HepG2 (cell line): Measurements from ENCODE around the gene FAM20C. TPM values are rescaled to one million over a fixed set of nuclear protein-coding genes. Genes with fewer than 3 reads are reported as not detected.

Source experiments
- ATAC-seq: fragments of 200-7000 bp; cut with Tn5 transposase; 3 replicates; pipeline ENCODE4 v1.9.1; 2020; ENCODE audit warnings: mild to moderate bottlenecking, moderate library complexity
- BruUV-seq: library from RNA; stranded (reverse); fragments of 400-500 nt; replicated peaks from 2 replicates; lab custom pipeline; 2021; lab: Mats Ljungman, UMichigan
- CTCF ChIA-PET: fragments of 300-600 bp; formaldehyde crosslinking; extraction: SDS; loops from one replicate; lab custom pipeline; 2021; ENCODE audit warnings: low total read pairs, inconsistent platforms, low intra/inter-chr PET ratio; lab: Yijun Ruan, JAX
- POLR2A ChIA-PET: fragments of 350-600 bp; sonication (Branson Sonifier 250); formaldehyde crosslinking; loops from one replicate; lab custom pipeline; 2020; ENCODE audit warnings: antibody characterized with exemption, inconsistent platforms; lab: Yijun Ruan, JAX
- DNase-seq: peaks from one replicate; pipeline ENCODE4 v3.0.0-alpha.2; 2015; ENCODE audit warnings: low spot score
- FAIRE-seq: peaks from 3 replicates; lab custom pipeline; 2011; peaks lifted over from hg19 to GRCh38; lab: Jason Lieb, UNC
- H2AFZ ChIP-seq: one replicate; pipeline ENCODE4 v1.6.1; 2011; ENCODE audit warnings: low read length, inconsistent platforms
- H3K27ac ChIP-seq: fragments of 300-600 bp; 3 replicates; pipeline ENCODE4 v1.8.0; 2011; ENCODE audit warnings: mixed run types, mild to moderate bottlenecking, mixed read lengths, low read length, inconsistent platforms; ENCODE audit not compliant: insufficient read depth; ENCODE audit errors: extremely low read length
- H3K27me3 ChIP-seq, 2 experiments: fragments of 200-600 bp in 1 of 2; 2 replicates in 1 of 2; 3 replicates in 1 of 2; pipeline versions ENCODE4 v1.6.0 to v1.8.0; 2011; ENCODE audit warnings: low read length in 2 of 2, mild to moderate bottlenecking in 2 of 2, moderate library complexity in 2 of 2, inconsistent platforms in 1 of 2; ENCODE audit not compliant: insufficient read depth in 2 of 2, control insufficient read depth in 1 of 2
- H3K36me3 ChIP-seq, 2 experiments: fragments of 200-600 bp in 1 of 2; replicated peaks in 1 of 2; 2 replicates in 1 of 2; 3 replicates in 1 of 2; pipeline versions ENCODE4 v1.5.1 to v1.8.0; 2011; ENCODE audit warnings: low read length in 2 of 2, inconsistent platforms in 1 of 2; ENCODE audit not compliant: insufficient read depth in 2 of 2, control insufficient read depth in 1 of 2
- H3K4me1 ChIP-seq: 2 replicates; pipeline ENCODE4 v1.5.1; 2012; ENCODE audit warnings: low read length, inconsistent platforms; ENCODE audit not compliant: insufficient read depth
- H3K4me2 ChIP-seq: 2 replicates; pipeline ENCODE4 v1.6.0; 2011; ENCODE audit warnings: low read depth, low read length, inconsistent platforms
- H3K4me3 ChIP-seq, 3 experiments: fragments of 200-600 bp in 1 of 3; sonication (generic), shearing (Covaris generic) in 1 of 3; replicated peaks in 1 of 3; 2 replicates each; pipeline ENCODE4 v1.5.1; 2011 to 2016; ENCODE audit warnings: low read length in 3 of 3, inconsistent platforms in 2 of 3, low read depth in 2 of 3, mild to moderate bottlenecking in 2 of 3, control low read depth in 1 of 3, mixed read lengths in 1 of 3; ENCODE audit not compliant: insufficient read depth in 1 of 3
- H3K79me2 ChIP-seq: one replicate; pipeline ENCODE4 v1.6.1; 2011; ENCODE audit warnings: low read length, inconsistent platforms; ENCODE audit not compliant: insufficient read depth
- H3K9ac ChIP-seq: 2 replicates; pipeline ENCODE4 v1.6.0; 2011; ENCODE audit warnings: mild to moderate bottlenecking, low read depth, low read length, inconsistent platforms; ENCODE audit not compliant: insufficient read depth
- H3K9me3 ChIP-seq: 2 replicates; pipeline ENCODE4 v1.5.1; 2012; ENCODE audit warnings: mild to moderate bottlenecking, low read length
- H4K20me1 ChIP-seq: 2 replicates; pipeline ENCODE4 v1.6.0; 2011; ENCODE audit warnings: inconsistent platforms, mild to moderate bottlenecking, low read length, moderate library complexity; ENCODE audit not compliant: insufficient read depth
- AHDC1 ChIP-seq: sonication (generic); formaldehyde crosslinking; IDR thresholded peaks from 2 replicates; pipeline ENCODE4 v1.5.1; 2020; ENCODE audit warnings: mild to moderate bottlenecking, missing genetic modification reagents, borderline replicate concordance
- CENPBD1 ChIP-seq: sonication (generic); formaldehyde crosslinking; IDR thresholded peaks from 2 replicates; pipeline ENCODE4 v1.8.0; 2022; ENCODE audit warnings: missing genetic modification reagents, low read depth, mild to moderate bottlenecking, borderline replicate concordance
- CREM ChIP-seq, 2 experiments: sonication (generic) in 1 of 2; formaldehyde crosslinking in 1 of 2; IDR thresholded peaks; 2 replicates each; pipeline versions ENCODE4 v1.4.0 to v1.6.1; 2016 to 2020; ENCODE audit warnings: antibody characterized with exemption in 1 of 2, mild to moderate bottlenecking in 1 of 2, missing genetic modification reagents in 1 of 2
- FOXC1 ChIP-seq: sonication (generic); formaldehyde crosslinking; IDR thresholded peaks from 2 replicates; pipeline ENCODE4 v1.8.0; 2022; ENCODE audit warnings: mild to moderate bottlenecking, missing genetic modification reagents, borderline replicate concordance
- MIXL1 ChIP-seq: IDR thresholded peaks from 2 replicates; pipeline ENCODE4 v1.6.1; 2016
- SNAPC5 ChIP-seq: sonication (generic); formaldehyde crosslinking; IDR thresholded peaks from 2 replicates; pipeline ENCODE4 v1.8.1; 2023; ENCODE audit warnings: mild to moderate bottlenecking, missing genetic modification reagents, borderline replicate concordance
- WGBS: methylation state at CpG from one replicate; pipeline ENCODE4 v1.1.6; 2017; ENCODE audit warnings: low lambda C conversion rate; 5-methylcytosine and 5-hydroxymethylcytosine counted together
- in situ Hi-C: cut with HindIII; loops from 2 replicates; pipeline ENCODE4 v1.10.0; 2017; ENCODE audit warnings: low pct_unique_long_range_greater_than_20kb; ENCODE audit not compliant: extremely low pct_ligation_motif_present
- intact Hi-C: fragments of 100-400 bp; cut with micrococcal nuclease; formaldehyde crosslinking; loops from one replicate; pipeline ENCODE4 v1.10.0; 2022; ENCODE audit not compliant: unreplicated experiment
- polyA plus RNA-seq, 8 experiments: library from polyadenylated mRNA; depleted of rRNA in 3 of 8; stranded (reverse) in 7 of 8; unstranded in 1 of 8; fragments of >200 nt; fragmentation: Illumina TruSeq in 4 of 8; extraction: Trizol in 4 of 8; gene quantifications; 2 replicates each; pipeline versions ENCODE4 v1.2.1 to v1.2.3, GENCODE V29; 2011 to 2016; ENCODE audit warnings: low read depth in 4 of 8, missing spikeins in 1 of 8, mixed read lengths in 1 of 8; ENCODE audit not compliant: insufficient read depth in 1 of 8
- total RNA-seq, 5 experiments: library from RNA; depleted of rRNA; stranded (reverse); fragments of >200 nt; fragmentation: Illumina TruSeq; extraction: Trizol; gene quantifications; 2 replicates each; pipeline ENCODE4 v1.2.3, GENCODE V29; 2016; ENCODE audit warnings: low read depth in 1 of 5

The FAM20C gene
- total and polyA plus RNA-seq, 2 of the 13 experiments (the other 11 are each of a cell fraction or from before 2014, with no cell fraction given) = 11.9 to 19.9 TPM

GRCh38 chr7:289209-289755 lies 96.9 kb downstream of the FAM20C start:
- FAIRE-seq = no peak
- Histone ChIP-seq H3K9me3 (no peaks in the 10 kb centered on the region), H3K79me2 (no peaks in the 10 kb centered on the region), H3K4me1 (peaks cover 40% of the 10 kb centered on the region), H2AFZ (no peak overlapping the region), H3K4me2 (no peak overlapping the region), H3K9ac (no peak overlapping the region), H3K4me3 (no peak overlapping the region), H4K20me1 (no peaks in the 10 kb centered on the region), H3K27ac (no peak overlapping the region), H3K36me3 (no peaks in the 10 kb centered on the region), H3K27me3 (peaks cover 4 to 38% of the 10 kb centered on the region in 2 experiments)
- DNase-seq = no peak
- no TSS peak for BruUV-seq
- no peak for TF ChIP-seq MIXL1 (CRISPR knock-in tag)
- no peak for TF ChIP-seq CENPBD1 (CRISPR knock-in tag)
- no peak for TF ChIP-seq AHDC1 (CRISPR knock-in tag)
- TF ChIP-seq CREM (IDR thresholded peaks at IDR 0.05) = no peak
- no peak for TF ChIP-seq CREM (CRISPR knock-in tag; IDR thresholded peaks at IDR 0.05)
- no peak for TF ChIP-seq FOXC1 (CRISPR knock-in tag)
- no peak for TF ChIP-seq SNAPC5
- ChIA-PET CTCF (no interaction called here), POLR2A (no interaction called here)
- WGBS = 73% methylated on average over 28 of the region's 46 CpGs
- intact Hi-C loops (no loop called here), in situ Hi-C loops (no loop called here)
- no peak for ATAC-seq
